GM21737 (cell line): ENCODE measurements around the gene ZDHHC1.

ENCODE experiments used
- ATAC-seq: cut with Tn5 transposase; IDR thresholded peaks from one replicate; pipeline ENCODE4 v1.9.1; 2021; ENCODE audit warnings: mild to moderate bottlenecking, moderate library complexity; ENCODE audit not compliant: unreplicated experiment

Gene ZDHHC1

GRCh38 chr16:67411339-67411738 lies 4.9 kb downstream of the ZDHHC1 start:
- no peak for ATAC-seq

GRCh38 chr16:67409631-67410030 lies 6.6 kb downstream of the ZDHHC1 start:
- no peak for ATAC-seq

- ATAC-seq, result no peak
These were observed 8.4 kb downstream of the ZDHHC1 start for GRCh38 chr16:67407788-67408452.

- ATAC-seq, result no peak
These were observed 9.0 kb downstream of the ZDHHC1 start for GRCh38 chr16:67407176-67407787.

- no peak for ATAC-seq
These were observed 9.9 kb downstream of the ZDHHC1 start for GRCh38 chr16:67406111-67406971.

GRCh38 chr16:67405336-67405735 lies 10.9 kb downstream of the ZDHHC1 start:
- no peak for ATAC-seq

- no peak for ATAC-seq
These were observed 11.5 kb downstream of the ZDHHC1 start for GRCh38 chr16:67404740-67405226.

GRCh38 chr16:67403976-67404555 lies 12.2 kb downstream of the ZDHHC1 start:
- ATAC-seq, result no peak

GRCh38 chr16:67400901-67401300 lies 15.4 kb downstream of the ZDHHC1 start:
- no peak for ATAC-seq

GRCh38 chr16:67399749-67400704 lies 16.2 kb downstream of the ZDHHC1 start:
- no peak for ATAC-seq

- no peak for ATAC-seq
These were observed 17.0 kb downstream of the ZDHHC1 start for GRCh38 chr16:67399218-67399733.

- ATAC-seq, result no peak
These were observed 17.6 kb downstream of the ZDHHC1 start for GRCh38 chr16:67398546-67399217.

GRCh38 chr16:67397812-67398545 lies 18.3 kb downstream of the ZDHHC1 start:
- ATAC-seq, result no peak

- ATAC-seq, result no peak
These were observed 19.1 kb downstream of the ZDHHC1 start for GRCh38 chr16:67397036-67397801.

GRCh38 chr16:67396159-67397035 lies 19.9 kb downstream of the ZDHHC1 start:
- ATAC-seq, result no peak

- no peak for ATAC-seq
These were observed 20.7 kb downstream of the ZDHHC1 start for GRCh38 chr16:67395458-67396158.
